ENCODE results near the gene RPSA. TPM values are rescaled to one million over a fixed set of nuclear protein-coding genes. Genes with fewer than 3 reads are reported as not detected.

Gene RPSA
- total RNA-seq, result 610 TPM

DNA sequence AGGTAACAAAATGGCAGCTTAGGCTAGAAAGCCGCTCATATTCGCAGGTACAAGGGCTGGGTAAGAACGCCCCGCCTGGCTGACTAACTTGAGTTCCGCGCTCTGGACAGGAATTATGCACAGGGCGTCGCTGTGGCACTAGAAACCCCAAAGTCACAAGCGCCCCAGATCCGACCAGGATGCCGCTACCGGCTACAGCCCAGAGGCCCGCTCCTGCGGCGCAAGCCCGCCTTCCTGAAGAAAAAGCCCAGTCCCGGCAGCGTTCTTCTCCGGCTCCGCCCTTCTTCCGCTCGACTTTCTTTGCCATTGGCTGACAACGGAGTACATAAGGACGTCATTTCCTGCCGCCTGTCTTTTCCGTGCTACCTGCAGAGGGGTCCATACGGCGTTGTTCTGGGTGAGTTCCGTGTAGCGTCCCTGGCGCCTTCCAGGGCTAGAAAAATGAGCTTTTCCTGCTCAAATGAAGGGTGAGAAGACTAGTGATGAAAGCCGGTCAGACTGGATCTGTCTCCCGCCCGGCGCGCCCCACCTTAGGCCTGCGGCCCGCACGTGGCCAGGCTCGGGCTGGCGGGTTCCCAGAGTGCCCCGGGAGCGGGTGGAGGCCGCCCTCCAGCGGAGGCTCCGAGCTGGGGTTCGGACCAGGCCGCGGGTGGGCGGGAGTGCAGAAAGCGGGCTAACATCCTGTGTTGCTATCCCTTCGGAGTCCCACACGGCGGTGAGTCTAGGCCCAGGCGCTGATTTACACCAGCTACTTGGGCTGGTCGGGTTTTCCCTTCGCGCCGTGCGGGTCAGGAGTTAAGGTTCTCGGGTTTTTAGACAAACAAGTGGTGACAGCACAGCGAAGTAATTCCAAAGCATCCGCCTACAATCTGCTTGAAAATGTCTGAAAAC lies at the start of gene RPSA:
Gene RPSA, plus strand, starts transcription at position 353 of the 891 bp plus-strand sequence. CDS start 934 bp downstream, outside the sequence.

GRCh38 chr3:39383045-39383880 lies 23.3 kb upstream of the RPSA start, which contains the start of gene SLC25A38:
Gene SLC25A38 (plus strand): TSS chr3:39383370. CDS start chr3:39383725, 355 bp downstream.

Other genes with a start within 250 kb of the RPSA start
- gene XIRP1, start 214.1 kb upstream of the RPSA start, total RNA-seq, result 4.5 TPM
- 1.8 TPM for gene CX3CR1, start 126.7 kb upstream of the RPSA start, total RNA-seq
- gene CCR8, start 77.0 kb upstream of the RPSA start, total RNA-seq, result not detected
- 20.0 TPM for gene SLC25A38, start 23.4 kb upstream of the RPSA start, total RNA-seq
- gene MOBP, start 61.0 kb downstream of the RPSA start, total RNA-seq, result not detected

Measured in camera-type eye (tissue), 1 donor.